GM12801 (cell line): Measurements from ENCODE around the gene EFCAB6.

ENCODE experiments used
- CTCF ChIP-seq: IDR thresholded peaks from one replicate; pipeline ENCODE4 v1.5.1; 2011; ENCODE audit warnings: control low read depth; ENCODE audit not compliant: insufficient read length; ENCODE audit errors: extremely low read depth

Gene EFCAB6

DNA sequence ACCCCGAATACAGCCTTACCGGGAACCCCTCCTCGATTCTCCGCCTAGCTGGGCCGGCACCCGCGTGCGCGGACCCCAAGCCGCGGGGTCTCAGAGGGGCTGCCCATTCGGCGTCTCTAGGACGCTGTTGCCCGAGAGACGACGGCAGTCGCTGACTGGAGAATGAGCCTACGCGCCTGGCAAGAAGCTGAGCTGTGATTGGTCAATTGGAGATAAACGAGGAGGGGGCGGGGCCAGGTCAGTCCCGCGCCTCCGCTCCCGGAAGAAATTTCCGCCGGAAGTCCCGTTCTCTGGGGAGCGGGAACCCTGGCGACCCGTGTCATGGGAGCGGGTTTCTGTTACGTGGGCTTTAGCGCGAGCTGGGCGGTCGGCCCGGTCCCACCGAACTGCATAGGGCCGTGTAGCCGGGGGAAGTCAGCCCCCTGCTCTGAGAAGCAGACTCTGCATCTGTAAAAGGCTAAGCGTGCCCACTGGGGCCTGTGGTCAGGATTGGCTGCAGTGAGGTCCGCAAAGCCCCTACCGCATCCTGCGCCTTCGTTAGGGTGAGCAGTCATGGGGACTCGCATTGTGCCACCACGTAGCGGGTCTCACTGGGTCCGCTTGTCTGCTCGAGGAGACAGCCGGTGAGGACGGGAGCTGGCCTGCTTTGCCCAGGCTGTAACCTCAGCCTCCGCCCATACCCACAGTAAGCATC, at the start of gene EFCAB6:
Gene EFCAB6, minus strand, starts transcription at position 157 of the 694 bp plus-strand sequence. CDS start 29,987 bp downstream, outside the sequence.
- no peak for TF ChIP-seq CTCF

DNA sequence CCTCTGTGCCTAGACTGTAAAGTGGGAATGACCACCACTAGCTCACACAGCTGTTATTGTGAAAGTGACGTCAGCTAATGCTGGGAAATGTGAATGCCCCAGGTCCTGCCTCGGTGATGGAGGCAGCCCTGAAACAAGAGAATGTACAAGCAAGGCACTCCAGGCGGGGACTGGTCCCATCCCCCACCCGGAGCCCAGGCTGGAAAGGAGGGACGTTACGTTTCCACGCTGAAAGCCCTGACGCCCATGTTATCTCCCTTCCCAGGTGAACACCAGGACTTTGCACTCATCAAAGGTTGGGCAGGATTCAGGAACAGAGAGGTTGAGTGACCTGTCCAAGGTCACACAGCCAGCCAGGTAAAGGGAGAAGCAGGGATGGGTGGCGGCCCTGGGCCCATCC, 49.4 kb upstream of the EFCAB6 start:
- TF ChIP-seq CTCF = no peak

GRCh38 chr22:43860831-43861230, 48.7 kb upstream of the EFCAB6 start:
- TF ChIP-seq CTCF = no peak

DNA sequence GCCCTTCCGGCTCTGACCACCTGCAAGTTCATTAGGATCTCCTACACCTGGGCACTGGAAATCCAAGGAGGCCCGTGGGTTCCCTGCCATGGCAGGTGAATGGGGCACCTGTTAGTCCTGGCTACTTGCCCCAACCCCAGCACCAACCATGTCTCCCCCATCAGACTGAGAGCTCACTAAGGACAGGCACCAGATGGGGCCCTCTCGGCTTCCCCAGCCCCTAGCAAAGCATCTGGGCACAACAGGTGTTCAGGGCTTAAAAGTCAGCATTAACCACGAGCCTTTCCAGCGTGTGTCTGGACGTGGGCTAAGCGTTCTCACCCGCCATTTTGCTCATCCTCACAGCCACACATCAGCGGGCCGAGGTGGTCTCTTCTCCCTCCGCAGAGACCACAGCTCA, 48.0 kb upstream of the EFCAB6 start:
- no peak for TF ChIP-seq CTCF

DNA sequence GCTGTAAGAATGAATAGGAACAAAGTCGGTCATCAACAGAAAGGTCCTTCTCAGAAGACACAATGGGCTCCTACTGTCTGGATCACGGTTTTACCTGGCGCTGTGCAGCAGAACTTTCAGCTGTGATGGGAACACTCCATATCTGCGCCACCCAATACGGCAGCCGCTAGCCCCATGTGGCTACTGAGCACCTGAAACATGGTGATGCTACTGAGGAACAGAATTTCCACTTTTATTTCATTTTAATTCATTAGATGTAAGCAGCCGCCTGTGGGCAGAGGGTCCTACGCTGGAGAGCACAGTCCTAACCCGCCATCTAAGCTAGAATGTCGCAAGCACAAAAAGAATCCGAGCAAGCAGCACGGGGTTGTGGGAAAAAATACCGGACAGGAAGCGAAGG, 47.5 kb upstream of the EFCAB6 start:
- TF ChIP-seq CTCF = no peak

- no peak for TF ChIP-seq CTCF
These were observed 47.1 kb upstream of the EFCAB6 start for GRCh38 chr22:43859176-43859575.

GRCh38 chr22:43858156-43858895, 46.2 kb upstream of the EFCAB6 start:
- TF ChIP-seq CTCF = no peak
